Panc1 (cell line): ENCODE measurements around the gene IL17RB. TPM values are rescaled to one million over a fixed set of nuclear protein-coding genes. Genes with fewer than 3 reads are reported as not detected.

Source experiments
- ATAC-seq: fragments of 200-7000 bp; cut with Tn5 transposase; 2 replicates; pipeline ENCODE4 v1.9.1; 2020; ENCODE audit warnings: mild to moderate bottlenecking, moderate library complexity
- BruUV-seq: library from RNA; stranded (reverse); fragments of 400-500 nt; replicated peaks from 2 replicates; lab custom pipeline; 2021; lab: Mats Ljungman, UMichigan
- CTCF ChIA-PET: fragments of 300-600 bp; sonication (Branson Sonifier 250); formaldehyde crosslinking; loops from one replicate; lab custom pipeline; 2022; ENCODE audit warnings: antibody characterized with exemption; lab: Charles Lee
- POLR2A ChIA-PET: fragments of 300-600 bp; sonication (Branson Sonifier 250); formaldehyde crosslinking; loops from one replicate; lab custom pipeline; 2022; ENCODE audit warnings: antibody characterized with exemption; lab: Charles Lee
- DNase-seq: peaks from one replicate; pipeline ENCODE4 v3.0.0-alpha.2; 2010; ENCODE audit warnings: low read depth, low spot score
- H3K27ac ChIP-seq: 2 replicates; pipeline ENCODE4 v1.5.1; 2011; ENCODE audit warnings: mild to moderate bottlenecking, low read length, inconsistent platforms
- H3K27me3 ChIP-seq: fragments of 200-500 bp; sonication (Bioruptor generic); 2 replicates; pipeline ENCODE4 v1.6.0; 2014; ENCODE audit warnings: low read length, inconsistent platforms; ENCODE audit not compliant: control insufficient read depth, insufficient read depth
- H3K36me3 ChIP-seq: fragments of 200-500 bp; sonication (Bioruptor generic); 2 replicates; pipeline ENCODE4 v1.5.1; 2014; ENCODE audit warnings: inconsistent platforms, mild to moderate bottlenecking, low read length, moderate library complexity; ENCODE audit not compliant: control insufficient read depth, insufficient read depth
- H3K4me1 ChIP-seq: 2 replicates; pipeline ENCODE4 v1.5.1; 2011; ENCODE audit warnings: inconsistent platforms, mild to moderate bottlenecking, low read length, moderate library complexity; ENCODE audit not compliant: control insufficient read depth, insufficient read depth
- H3K4me3 ChIP-seq, 2 experiments: 2 replicates each; pipeline ENCODE4 v1.5.1; 2011 to 2012; ENCODE audit warnings: low read depth in 2 of 2, low read length in 2 of 2, mild to moderate bottlenecking in 2 of 2, inconsistent platforms in 1 of 2, moderate library complexity in 1 of 2
- H3K9me3 ChIP-seq: fragments of 200-500 bp; sonication (Bioruptor generic); 2 replicates; pipeline ENCODE4 v1.5.1; 2014; ENCODE audit warnings: low read depth, mild to moderate bottlenecking, inconsistent platforms, low read length, moderate library complexity; ENCODE audit not compliant: control insufficient read depth, insufficient read depth
- POLR2AphosphoS5 ChIP-seq: IDR thresholded peaks from 2 replicates; pipeline ENCODE4 v1.6.1; 2012; ENCODE audit warnings: mild to moderate bottlenecking, low read depth, low read length, moderate library complexity
- SIN3A ChIP-seq: IDR thresholded peaks from 2 replicates; pipeline ENCODE4 v1.6.1; 2012; ENCODE audit warnings: low read depth, mild to moderate bottlenecking, low read length, moderate library complexity, borderline replicate concordance; ENCODE audit not compliant: insufficient read depth
- TCF7L2 ChIP-seq: IDR thresholded peaks from 2 replicates; pipeline ENCODE4 v1.6.1; 2011; ENCODE audit warnings: mild to moderate bottlenecking, low read depth, low read length, inconsistent platforms
- in situ Hi-C: cut with HindIII; loops from 2 replicates; pipeline ENCODE4 v1.10.0; 2016; ENCODE audit warnings: low sequenced_read_pairs, low pct_unique_long_range_greater_than_20kb
- intact Hi-C: fragments of 100-400 bp; cut with micrococcal nuclease; formaldehyde crosslinking; loops from one replicate; pipeline ENCODE4 v1.10.0; 2022; ENCODE audit not compliant: unreplicated experiment
- total RNA-seq: library from RNA; stranded (reverse); gene quantifications from one replicate; pipeline ENCODE4 v1.2.1, GENCODE V29; 2021; ENCODE audit not compliant: unreplicated experiment
- TF ChIP-seq, protein P1 (sequence below), 2 experiments: IDR thresholded peaks; 2 replicates each; pipeline ENCODE4 v1.6.1; 2011 to 2012; ENCODE audit warnings: low read depth in 2 of 2, control low read depth in 1 of 2, low read length in 1 of 2, mild to moderate bottlenecking in 1 of 2, moderate library complexity in 1 of 2; ENCODE audit not compliant: insufficient read depth in 1 of 2
- TF ChIP-seq, protein P2 (sequence below): fragments of 450-650 bp; IDR thresholded peaks from 2 replicates; pipeline ENCODE4 v1.5.1; 2017; ENCODE audit warnings: mild to moderate bottlenecking

Gene IL17RB
- total RNA-seq, 1 experiment from 2014 or later: 15.9 TPM

DNA sequence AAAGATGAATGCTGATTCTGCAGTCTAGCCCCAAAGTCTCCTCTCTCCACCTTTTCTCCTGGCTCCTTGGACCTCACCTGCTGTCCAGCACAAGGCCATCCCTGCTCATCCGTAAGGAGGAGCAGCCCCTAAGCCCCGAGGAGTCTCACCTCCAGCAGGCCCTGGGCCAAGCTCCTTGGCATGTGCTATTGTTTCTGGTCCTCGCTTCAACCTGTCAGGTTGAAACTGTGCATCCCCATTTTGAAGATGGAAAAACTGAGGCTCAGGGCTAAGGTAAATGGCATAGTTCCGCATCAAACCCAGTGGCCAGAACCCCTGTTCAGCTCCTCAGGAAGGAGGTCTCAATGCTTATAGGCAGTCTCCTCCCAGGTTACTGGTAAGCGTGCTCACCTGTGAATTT, 26.3 kb upstream of the IL17RB start:
- no peak overlapping the region for H3K27ac ChIP-seq
- TF ChIP-seq TCF7L2: no peak
- no peaks in the 10 kb centered on the region for H3K4me1 ChIP-seq
- DNase-seq (no peak), ATAC-seq (no peak)
- ChIA-PET POLR2A (no interaction called here), CTCF (no interaction called here)
- intact Hi-C loops (no loop called here), in situ Hi-C loops (no loop called here)
- no peaks in the 10 kb centered on the region for H3K27me3 ChIP-seq
- no peak overlapping the region for H3K4me3 ChIP-seq
- H3K36me3 ChIP-seq: peaks cover 2% of the 10 kb centered on the region; the same call in 1 of the 2 replicates
- H3K9me3 ChIP-seq: no peaks in the 10 kb centered on the region
- no TSS peak for BruUV-seq

DNA sequence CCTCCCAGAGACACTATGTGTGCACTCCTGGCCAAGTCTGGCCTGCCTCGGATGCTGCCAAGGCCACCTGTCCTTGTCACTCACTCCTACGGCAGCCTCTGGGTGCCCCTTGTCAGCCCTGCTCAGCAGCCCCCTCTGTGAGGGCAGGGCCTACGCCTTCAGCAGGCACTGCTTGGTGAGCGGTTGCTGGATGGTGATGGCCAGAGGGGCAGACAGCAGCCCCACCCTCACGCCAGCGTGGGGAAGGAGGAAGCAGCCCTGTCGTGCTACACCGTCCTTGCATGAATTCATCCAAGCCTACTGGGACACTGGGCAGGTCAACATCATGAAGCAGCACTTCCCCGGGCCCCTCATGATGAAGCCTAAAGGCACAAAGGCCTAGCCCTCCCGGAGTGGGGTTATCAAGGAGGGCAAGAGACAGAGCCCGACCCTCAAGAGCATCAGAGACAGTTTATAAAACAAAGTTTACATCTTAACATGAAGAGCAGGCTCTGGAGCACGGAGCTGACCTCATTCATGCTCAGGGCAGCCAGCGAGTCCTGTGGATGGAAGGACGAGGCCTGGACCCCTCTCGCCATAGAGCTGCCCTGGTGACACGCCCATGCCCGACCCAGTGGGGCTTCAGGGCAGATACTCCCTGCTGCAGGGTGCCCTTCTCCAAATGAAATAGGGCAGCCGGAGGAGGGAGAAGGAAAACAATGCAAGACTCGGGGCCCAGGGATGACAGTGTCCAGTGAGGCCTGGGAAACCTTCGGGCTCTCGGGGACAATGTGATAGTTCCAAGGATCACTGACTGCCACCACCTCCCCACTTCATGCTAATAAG, 25.4 kb upstream of the IL17RB start:
- ATAC-seq: no peak
- intact Hi-C loops: no loop called here
- CTCF ChIA-PET: no interaction called here
- BruUV-seq: no TSS peak
- no peak overlapping the region for H3K4me3 ChIP-seq
- H3K27me3 ChIP-seq: no peaks in the 10 kb centered on the region
- H3K36me3 ChIP-seq: peaks cover 2% of the 10 kb centered on the region; the same call in 1 of the 2 replicates
- TF ChIP-seq, protein P1, sequence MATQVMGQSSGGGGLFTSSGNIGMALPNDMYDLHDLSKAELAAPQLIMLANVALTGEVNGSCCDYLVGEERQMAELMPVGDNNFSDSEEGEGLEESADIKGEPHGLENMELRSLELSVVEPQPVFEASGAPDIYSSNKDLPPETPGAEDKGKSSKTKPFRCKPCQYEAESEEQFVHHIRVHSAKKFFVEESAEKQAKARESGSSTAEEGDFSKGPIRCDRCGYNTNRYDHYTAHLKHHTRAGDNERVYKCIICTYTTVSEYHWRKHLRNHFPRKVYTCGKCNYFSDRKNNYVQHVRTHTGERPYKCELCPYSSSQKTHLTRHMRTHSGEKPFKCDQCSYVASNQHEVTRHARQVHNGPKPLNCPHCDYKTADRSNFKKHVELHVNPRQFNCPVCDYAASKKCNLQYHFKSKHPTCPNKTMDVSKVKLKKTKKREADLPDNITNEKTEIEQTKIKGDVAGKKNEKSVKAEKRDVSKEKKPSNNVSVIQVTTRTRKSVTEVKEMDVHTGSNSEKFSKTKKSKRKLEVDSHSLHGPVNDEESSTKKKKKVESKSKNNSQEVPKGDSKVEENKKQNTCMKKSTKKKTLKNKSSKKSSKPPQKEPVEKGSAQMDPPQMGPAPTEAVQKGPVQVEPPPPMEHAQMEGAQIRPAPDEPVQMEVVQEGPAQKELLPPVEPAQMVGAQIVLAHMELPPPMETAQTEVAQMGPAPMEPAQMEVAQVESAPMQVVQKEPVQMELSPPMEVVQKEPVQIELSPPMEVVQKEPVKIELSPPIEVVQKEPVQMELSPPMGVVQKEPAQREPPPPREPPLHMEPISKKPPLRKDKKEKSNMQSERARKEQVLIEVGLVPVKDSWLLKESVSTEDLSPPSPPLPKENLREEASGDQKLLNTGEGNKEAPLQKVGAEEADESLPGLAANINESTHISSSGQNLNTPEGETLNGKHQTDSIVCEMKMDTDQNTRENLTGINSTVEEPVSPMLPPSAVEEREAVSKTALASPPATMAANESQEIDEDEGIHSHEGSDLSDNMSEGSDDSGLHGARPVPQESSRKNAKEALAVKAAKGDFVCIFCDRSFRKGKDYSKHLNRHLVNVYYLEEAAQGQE (IDR thresholded peaks at IDR 0.05; ENCODE audit: insufficient read depth in 1 of 2, low read depth in 2 of 2, low read length in 1 of 2): no peak
- no peak for TF ChIP-seq SIN3A
- TF ChIP-seq TCF7L2: no peak
- TF ChIP-seq POLR2AphosphoS5: no peak
- TF ChIP-seq, protein P2, sequence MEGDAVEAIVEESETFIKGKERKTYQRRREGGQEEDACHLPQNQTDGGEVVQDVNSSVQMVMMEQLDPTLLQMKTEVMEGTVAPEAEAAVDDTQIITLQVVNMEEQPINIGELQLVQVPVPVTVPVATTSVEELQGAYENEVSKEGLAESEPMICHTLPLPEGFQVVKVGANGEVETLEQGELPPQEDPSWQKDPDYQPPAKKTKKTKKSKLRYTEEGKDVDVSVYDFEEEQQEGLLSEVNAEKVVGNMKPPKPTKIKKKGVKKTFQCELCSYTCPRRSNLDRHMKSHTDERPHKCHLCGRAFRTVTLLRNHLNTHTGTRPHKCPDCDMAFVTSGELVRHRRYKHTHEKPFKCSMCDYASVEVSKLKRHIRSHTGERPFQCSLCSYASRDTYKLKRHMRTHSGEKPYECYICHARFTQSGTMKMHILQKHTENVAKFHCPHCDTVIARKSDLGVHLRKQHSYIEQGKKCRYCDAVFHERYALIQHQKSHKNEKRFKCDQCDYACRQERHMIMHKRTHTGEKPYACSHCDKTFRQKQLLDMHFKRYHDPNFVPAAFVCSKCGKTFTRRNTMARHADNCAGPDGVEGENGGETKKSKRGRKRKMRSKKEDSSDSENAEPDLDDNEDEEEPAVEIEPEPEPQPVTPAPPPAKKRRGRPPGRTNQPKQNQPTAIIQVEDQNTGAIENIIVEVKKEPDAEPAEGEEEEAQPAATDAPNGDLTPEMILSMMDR: no peak
- H3K27ac ChIP-seq: no peak overlapping the region
- no peaks in the 10 kb centered on the region for H3K4me1 ChIP-seq
- DNase-seq: no peak
- no peaks in the 10 kb centered on the region for H3K9me3 ChIP-seq
- in situ Hi-C loops: no loop called here
- POLR2A ChIA-PET: no interaction called here

DNA sequence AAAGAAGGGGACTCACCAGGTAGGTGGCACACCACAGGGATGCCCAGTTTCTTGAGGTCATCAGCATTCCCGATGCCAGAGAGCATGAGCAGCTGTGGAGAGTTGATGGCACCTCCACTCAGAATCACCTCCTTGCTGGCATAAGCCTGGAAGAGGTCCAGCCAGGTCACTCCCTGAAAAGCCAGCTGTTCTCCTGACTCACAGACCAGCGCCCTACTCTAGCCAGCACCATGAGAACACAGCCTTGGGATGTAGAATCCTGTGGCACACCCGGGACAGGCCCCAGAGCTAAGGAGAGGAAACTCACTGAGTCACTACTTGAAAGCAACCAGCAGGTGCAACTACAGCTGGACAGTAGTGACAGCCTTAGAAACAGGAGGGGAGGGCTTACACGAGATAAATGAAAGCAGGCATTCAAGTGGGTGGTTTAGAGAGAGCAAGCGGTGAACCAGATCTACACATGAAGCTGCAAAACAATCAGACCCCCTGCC, 24.7 kb upstream of the IL17RB start:
- in situ Hi-C loops (no loop called here), intact Hi-C loops (no loop called here)
- POLR2A ChIA-PET: no interaction called here
- no peaks in the 10 kb centered on the region for H3K9me3 ChIP-seq
- DNase-seq (no peak), ATAC-seq (peak; percentile 15; the same call in 1 of the 2 replicates)
- no peak overlapping the region for H3K4me3 ChIP-seq
- H3K27ac ChIP-seq: no peak overlapping the region
- H3K4me1 ChIP-seq: no peaks in the 10 kb centered on the region
- no peak for TF ChIP-seq POLR2AphosphoS5
- CTCF ChIA-PET: no interaction called here
- no peaks in the 10 kb centered on the region for H3K27me3 ChIP-seq
- peaks cover 2% of the 10 kb centered on the region; the same call in 1 of the 2 replicates for H3K36me3 ChIP-seq
- no TSS peak for BruUV-seq
